T47D (cell line): ENCODE measurements around the gene TRIM2.
"Not testable (repeated sequence)": the region's sequence is repeated elsewhere in the genome, so short reads cannot be mapped to it uniquely, and the experiment has no call there.

Experiments
- DNase-seq, 2 experiments: peaks; one replicate each; pipeline versions ENCODE4 v3.0.0 to v3.0.0-alpha.2; 2011 to 2012; ENCODE audit warnings: low read depth in 1 of 2, low spot score in 1 of 2
- JUND ChIP-seq: IDR thresholded peaks from 2 replicates; pipeline ENCODE4 v1.6.1; 2012; ENCODE audit warnings: low read depth
- in situ Hi-C: cut with HindIII; loops from 2 replicates; pipeline ENCODE4 v1.10.0; 2016; ENCODE audit warnings: low sequenced_read_pairs, low pct_unique_long_range_greater_than_20kb

TRIM2 gene

DNA sequence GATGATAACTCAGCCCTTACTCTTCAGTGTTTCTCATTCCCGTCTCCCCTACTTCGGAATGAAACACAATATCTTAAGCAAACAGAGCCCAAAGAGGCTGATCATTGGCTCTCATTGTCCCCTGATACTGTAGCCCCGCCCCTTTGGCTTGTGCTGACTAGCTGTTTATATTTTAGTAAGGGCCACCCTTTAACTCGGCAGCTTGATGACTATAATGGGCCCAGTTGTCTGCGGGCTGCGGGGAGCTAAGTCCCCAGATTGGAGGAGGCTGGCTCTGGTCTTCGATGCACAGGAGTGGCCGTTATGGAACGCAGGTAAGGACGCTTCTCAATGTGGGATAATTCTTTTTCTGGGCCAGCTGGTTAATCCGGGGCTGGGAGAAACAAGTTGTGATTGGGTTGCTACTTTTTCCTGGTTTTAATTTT is at the start of gene TRIM2:
Gene TRIM2, plus strand, starts transcription at position 197 of the 425 bp plus-strand sequence. Its CDS starts 88 bp downstream, at position 285.
- DNase-seq, result no peak
- in situ Hi-C loops, result no loop called here
- no peak for TF ChIP-seq JUND

DNA sequence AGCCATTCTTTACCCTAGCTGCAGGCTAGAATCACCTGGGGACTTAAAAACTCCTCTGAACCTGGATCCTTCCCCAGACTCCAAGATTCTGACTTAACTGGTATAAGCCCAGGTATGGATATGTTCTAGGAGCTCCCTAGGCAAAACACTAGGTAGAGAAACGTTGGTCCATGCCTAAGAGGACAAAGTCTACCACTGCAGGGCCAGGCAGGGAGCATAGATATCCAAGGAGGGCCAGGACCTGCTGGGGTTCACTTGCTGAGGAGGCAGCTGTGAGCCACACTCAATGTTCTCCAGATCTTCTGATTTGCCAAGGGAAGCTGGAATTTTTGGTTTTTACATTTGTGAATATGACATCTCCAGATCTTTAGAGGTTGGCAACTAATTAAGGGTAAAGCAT is 48.6 kb upstream of the TRIM2 start:
- in situ Hi-C loops, result no loop called here
- no peak for DNase-seq
- no peak for TF ChIP-seq JUND

DNA sequence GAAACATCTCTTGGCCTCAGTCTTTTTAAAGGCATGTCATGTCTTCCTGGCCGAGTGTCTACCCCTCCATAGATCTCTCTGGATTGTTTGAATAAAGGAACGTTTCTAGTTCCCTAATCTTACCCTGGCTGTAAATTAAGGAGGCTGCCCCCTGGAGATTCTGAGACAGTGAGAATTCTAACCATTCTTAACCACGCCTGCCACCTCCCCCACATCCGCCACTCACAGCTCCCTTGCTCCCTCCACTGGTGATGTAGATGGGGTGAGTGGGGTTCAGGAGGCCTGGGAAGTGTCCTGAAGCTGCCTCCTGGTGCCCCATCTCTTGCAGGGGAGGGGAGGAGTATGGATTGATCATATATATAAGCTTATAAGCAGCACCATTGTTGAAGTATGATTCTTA is 48.0 kb upstream of the TRIM2 start:
- no peak for DNase-seq
- TF ChIP-seq JUND, result no peak
- in situ Hi-C loops, result no loop called here

GRCh38 chr4:153156721-153157120 is 47.5 kb upstream of the TRIM2 start:
- no peak for TF ChIP-seq JUND
- DNase-seq, result no peak
- in situ Hi-C loops, result no loop called here

DNA sequence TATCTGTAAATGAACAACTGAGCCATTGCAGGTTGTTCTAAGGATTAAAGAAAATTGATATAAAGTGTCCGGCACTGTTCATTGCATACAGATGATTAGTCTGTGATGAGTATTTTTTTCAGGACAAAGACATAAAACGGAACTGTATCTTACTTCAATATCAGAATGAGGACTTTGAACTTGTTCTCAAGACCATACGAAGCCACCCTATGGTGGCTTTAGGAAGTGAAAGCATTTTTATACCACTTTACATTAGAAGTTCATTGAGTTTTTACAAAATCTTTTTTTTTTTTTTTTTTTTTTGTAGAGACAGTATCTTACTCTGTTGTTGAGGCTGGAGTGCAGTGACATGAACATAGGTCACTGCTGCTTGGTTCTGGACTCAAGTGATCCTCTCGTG is 45.2 kb upstream of the TRIM2 start:
- DNase-seq, result no peak
- TF ChIP-seq JUND, result no peak
- in situ Hi-C loops, result no loop called here

DNA sequence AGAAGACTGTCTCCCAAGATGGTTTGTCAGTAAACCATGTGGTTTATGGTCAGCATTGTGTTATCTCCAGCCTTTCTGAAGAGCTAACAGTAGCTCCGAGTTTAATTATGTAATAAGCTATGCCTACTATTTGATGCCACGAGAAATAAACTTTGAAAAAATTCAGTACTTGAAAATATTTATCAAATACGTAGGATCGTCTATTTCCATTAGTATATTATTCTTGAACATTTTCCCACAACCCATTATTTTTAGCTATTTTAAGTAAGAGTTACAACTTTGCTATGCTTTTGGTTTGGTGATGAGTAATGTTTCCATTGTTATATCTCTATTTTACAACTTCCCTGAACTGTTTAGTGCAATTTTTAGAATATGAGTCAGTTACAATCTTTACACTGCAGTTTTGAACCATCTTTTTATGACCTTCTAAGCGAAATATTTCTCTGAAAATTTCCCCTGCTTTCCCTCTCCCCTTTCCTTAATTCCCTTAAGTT is 44.5 kb upstream of the TRIM2 start:
- no peak for DNase-seq
- in situ Hi-C loops, result no loop called here
- TF ChIP-seq JUND, result no peak

DNA sequence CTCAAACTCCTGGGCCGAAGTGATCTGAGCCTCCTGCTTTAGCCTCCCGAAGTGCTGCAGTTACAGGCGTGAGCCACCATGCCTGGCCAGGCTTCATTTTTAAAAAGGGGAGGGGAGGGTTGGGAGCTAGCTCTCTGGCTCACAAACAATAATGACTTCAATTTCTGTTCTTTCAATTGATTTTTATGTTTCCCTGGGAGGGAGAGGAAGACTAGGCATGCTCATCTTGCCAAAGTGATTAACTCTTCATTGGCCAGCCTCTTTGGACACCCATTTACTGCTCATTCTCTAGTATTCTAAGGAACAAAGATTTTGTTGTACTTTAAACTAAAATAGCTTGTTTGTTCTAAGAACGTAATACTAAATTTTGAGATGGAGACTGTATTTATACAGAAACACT is 43.4 kb upstream of the TRIM2 start:
- DNase-seq, result no peak
- in situ Hi-C loops, result no loop called here
- TF ChIP-seq JUND, result no peak

DNA sequence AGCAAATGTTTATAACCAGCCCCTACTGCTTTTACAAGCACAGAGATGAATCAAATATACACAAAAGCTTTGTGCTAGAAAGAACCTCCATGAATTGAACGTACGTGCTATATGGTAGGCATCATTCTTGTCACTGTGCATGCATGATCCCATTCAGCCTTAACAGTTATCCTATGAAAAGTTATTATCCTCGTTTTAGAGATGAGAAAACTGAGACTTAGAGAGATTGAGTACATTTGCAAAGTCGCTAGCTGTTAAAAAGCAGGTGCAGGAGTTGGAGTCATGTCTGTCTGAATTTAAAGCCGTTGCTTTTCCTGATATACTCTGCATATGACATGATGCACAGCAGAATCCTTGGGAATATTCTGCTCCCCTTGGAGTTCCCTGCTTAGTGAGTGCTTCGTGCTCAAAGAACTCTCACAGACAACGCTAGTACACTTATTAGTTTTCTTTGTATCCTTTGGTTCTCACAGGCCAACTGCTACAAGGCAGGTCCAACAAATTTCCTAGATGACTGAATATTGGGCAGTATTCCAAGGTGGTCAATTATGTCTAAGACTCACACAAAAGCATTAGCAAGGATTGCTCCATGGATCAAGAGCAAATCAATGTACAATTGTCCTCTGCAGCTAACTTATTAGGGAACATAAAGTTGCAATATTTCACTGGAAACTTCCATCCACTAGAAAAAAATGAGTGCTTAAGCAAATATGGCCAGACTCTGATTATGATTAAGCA is 42.8 kb upstream of the TRIM2 start:
- in situ Hi-C loops, result no loop called here
- no peak for DNase-seq
- TF ChIP-seq JUND, result no peak

GRCh38 chr4:153165236-153165635 is 39.0 kb upstream of the TRIM2 start:
- DNase-seq, in situ Hi-C loops: not testable (repeated sequence)

GRCh38 chr4:153166716-153167501 is 37.3 kb upstream of the TRIM2 start:
- no peak for DNase-seq
- in situ Hi-C loops, result no loop called here
- TF ChIP-seq JUND, result no peak

DNA sequence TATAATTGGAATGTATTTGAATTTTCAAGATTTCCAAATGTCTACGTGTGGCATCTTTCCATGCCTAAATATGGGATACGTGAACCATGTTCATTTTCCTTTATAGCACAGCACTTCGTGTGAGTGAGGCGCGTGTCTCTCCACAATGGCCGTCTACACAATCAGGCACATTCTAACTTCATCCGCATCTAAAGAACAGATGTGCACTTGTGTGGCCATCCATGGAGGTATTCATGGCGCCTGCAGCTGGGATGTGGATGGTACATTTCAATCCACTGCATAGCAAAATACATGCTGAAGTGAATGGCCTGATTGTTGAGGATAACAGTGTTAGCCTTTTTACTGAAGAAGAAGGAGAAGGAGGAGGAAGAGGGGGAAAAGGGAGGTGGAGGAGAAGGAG is 34.5 kb upstream of the TRIM2 start:
- in situ Hi-C loops, result no loop called here
- no peak for DNase-seq
- no peak for TF ChIP-seq JUND

DNA sequence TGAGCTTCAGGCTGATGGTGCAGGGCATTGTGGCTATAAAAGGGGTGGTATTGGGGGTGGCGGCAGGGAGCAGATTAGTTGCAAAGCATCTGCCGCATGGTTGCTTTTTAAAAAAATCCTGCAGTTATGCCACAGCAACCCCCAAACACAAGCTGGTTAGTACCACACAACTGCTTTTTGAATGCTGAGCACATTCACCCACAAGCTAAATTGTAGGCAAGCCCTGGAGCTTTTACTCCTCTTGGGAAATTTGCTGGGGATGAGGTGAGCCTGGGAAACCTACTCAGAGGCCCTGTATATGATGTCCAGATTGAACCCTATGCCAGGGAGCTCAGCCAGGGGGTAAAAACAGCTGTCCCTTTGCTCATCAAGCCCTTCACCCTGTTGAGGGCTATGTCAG is 33.8 kb upstream of the TRIM2 start:
- DNase-seq, result no peak
- TF ChIP-seq JUND, result no peak
- in situ Hi-C loops, result no loop called here

GRCh38 chr4:153174821-153175567 is 29.2 kb upstream of the TRIM2 start:
- DNase-seq, result no peak
- TF ChIP-seq JUND, result no peak
- in situ Hi-C loops, result no loop called here
